Esophagus mucosa (tissue), 1 donor: ENCODE measurements around the gene ZYX. TPM values are rescaled to one million over a fixed set of nuclear protein-coding genes. Genes with fewer than 3 reads are reported as not detected.
A peak's percentile ranks its signal among the peaks of the same experiment; 100 is the strongest.
"Not testable (repeated sequence)": the region's sequence is repeated elsewhere in the genome, so short reads cannot be mapped to it uniquely, and the experiment has no call there.

Source experiments
- ATAC-seq: fragments of 200-7000 bp; cut with Tn5 transposase; one replicate; pipeline ENCODE4 v1.9.1; 2020
- total RNA-seq: library from RNA; stranded (reverse); gene quantifications from one replicate; pipeline ENCODE4 v1.2.4, GENCODE V29; 2023
- donor health status: DM: yes; HTN: yes; CAD: no.

Gene ZYX
- total RNA-seq, 1 donor from 2014 or later = 82.3 TPM

DNA sequence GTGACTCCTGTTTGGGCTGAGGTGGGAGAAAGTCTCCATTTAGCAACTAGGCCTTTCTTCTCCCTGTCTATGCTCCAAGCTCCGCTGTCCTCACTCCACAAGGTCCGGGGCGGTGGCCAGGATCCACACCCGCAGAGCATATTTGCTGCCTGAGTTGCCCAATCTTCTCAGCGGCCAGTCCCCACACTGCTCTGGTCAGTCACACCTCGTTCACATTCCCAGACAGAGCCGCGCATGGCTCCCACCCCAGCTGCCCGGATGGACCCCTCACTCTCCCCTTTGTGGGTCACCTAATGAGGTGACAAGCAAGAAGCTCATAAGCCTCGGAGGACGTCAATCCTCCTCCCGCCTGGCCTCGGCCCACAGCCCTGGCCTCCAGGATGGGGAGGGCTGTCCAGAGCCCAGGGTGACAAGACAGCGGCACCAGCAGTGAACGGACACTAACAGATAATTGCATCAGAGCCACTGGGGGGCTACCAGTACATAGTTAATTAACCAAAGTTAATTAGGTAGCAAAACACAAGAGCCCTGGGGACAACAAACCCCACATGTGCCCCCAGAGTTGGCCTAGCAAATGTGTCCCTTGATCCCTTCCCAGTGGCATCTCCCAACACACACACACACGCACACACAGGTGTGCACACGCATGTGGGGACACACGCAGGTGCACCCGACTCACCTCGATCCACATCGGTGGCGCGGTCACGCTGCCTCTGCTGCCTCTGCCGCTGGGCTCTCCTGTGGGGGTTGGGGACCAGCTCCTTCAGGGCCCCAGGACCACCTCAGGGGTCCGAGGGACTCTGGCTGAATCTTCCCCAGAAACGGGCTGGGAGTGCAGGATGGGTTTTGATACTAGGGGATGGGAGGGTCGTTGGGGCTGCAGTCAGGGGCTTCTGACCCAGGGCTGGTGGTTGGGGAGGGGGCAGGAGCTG is 15.7 kb downstream of the ZYX start:
- no peak for ATAC-seq

- no peak for ATAC-seq
Measured at GRCh38 chr7:143397710-143398530, 16.8 kb downstream of the ZYX start.

DNA sequence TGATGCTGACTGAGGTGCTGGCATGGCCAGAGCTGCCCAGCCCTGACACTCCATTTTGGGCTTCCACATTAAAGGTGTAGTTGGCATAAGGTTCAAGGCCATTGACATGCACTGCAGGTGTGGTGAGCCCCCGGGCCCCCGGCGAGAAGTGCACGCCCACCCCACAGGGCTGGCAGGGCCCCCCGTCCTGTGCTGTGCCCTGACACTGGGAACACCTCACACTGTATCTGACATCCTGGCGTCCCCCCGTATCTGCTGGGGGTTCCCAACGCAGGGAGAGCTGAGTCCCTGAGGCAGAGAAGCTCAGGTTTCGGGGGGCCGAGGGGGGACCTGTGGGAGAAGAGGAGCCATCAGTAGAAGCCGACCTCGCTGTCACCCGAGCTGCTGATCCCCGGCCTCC is 17.5 kb downstream of the ZYX start:
- ATAC-seq = no peak

DNA sequence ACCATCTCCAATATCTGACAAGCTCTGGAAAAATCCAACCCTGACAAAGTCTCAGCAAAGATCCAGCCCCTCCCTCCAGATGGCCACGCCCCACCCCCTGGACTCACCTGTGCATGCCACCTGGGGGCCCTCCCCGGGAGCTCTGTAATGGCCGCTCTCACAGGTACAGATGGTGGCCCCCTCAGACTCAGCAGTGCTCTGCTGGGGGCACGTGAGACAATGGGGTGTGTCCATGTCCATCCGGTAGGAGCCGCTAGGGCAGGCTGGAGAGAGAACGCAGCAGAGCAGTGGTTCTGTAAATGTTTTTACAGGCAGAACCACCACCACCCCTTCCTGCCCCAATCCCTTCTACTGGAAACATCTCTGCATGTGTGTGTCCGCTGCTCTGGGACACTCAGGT is 18.0 kb downstream of the ZYX start:
- ATAC-seq = peak; percentile 7

DNA sequence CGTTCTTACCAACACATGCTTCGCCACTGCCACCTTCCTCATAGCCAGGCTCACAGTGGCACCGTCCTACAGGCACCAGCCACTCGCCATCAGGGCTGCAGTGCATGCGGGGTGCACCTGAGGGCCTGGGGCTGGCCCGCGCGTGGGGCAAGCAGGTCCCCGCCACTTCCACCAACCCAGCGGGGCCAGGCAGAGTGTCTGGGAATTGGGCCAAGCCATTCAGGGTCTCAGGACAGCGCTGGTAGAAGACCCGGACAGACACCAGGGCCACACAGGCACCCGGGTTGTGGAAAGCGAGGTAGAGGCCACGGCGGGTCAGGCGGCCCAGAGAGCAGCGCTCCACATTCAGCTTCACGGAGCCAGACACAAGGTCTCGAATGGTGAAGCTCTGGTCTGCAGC is 18.5 kb downstream of the ZYX start:
- no peak for ATAC-seq

DNA sequence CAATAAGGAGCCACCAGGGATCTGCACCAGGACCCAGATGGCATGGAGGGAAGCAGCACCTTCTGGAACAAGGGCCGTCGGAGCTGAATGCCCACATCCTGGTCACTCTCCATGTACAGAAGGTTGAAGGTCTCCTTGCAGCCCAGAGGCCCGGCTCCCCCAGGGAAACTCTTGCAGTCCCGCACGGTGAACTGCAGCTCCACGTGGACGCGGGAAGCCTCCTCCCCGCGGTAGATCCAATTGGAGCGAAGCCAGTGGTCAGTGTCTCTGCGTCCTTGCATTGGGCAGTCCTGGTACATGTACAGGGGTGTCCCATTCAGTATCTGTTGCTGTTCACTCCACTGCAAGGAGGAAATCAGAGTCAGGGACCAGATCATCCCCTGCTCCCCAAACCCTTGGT is 20.1 kb downstream of the ZYX start:
- ATAC-seq = no peak

GRCh38 chr7:143402233-143402632 is 21.1 kb downstream of the ZYX start:
- not testable (repeated sequence) for ATAC-seq

DNA sequence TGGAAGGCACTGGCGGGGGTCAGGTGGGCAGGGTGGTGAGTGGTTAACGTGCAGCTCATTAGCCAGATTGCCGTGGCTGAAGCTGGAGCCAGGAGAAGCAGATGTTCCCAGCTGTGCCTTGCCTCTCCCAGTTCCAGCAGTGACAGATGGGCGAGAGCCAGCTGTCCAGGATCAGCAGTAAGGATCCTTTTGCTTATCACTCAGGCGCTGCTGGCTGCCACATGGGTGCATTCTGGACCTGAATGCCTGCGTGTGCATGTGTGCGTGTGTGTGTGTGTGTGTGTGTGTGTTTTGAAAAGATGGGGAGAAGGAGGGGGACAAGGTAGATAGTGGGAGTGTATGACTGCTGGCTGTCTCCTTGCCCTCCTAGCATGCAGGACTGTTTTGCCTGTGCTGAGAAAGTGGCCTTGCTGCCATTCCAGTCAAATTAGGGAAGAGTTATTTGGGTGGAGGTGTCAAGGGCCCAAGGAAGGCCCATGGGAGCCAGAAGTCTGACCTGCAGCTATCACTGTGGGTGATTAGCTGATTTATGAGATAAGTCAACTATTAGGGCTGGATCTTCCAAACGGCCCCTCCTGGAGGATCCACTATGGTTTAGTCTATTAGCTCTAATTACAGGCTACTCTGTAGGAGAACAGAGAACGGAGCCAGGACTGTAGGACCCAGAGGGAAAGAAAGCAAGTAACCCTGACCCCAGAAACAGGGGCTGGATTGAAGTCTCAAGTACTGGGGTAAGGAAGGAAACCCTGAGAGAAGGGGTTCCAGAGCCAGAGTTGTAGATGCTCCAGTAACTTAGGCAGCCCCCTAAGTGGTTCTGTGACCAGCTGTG is 24.2 kb downstream of the ZYX start:
- no peak for ATAC-seq

DNA sequence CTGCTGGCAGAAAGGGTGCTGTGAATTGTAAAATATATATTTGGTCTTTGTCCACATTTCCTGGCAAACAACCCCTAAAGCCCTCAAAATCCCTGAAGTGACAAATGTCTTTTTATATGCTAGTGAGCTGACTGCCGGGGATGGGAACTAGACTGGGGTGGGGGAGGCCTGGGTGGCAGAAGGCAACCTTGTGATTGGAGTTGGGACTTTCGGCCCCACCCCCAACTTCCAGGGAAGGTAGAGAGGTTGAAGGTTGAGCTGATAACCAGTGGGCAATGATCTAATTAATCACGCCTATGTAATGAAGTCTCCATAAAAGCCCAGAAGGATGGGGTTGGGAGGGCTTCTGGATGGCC is 24.8 kb downstream of the ZYX start:
- no peak for ATAC-seq

- peak; percentile 29 for ATAC-seq
Measured at GRCh38 chr7:143407287-143408251, 26.4 kb downstream of the ZYX start.

DNA sequence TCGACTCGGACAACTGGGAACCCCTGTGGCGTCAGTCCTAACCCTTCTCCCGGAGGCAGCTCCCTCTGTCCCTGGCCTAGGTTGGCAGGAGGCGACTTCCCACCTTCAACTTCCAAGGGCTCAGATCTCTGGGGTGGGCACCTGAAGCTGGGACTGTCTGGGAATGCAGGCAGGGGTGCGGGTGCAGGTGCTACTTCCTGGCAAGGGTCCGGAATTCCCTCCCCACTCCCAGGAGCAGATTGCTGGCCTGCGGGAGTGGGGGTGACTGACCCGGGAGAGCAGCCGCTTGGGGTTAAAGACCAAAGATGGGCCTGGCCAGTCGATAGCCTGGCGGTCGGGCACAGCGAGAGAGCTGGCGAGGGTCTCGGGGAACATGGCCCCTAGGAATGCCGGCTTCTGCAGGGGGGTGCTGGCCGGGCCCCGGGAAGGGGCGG is 27.1 kb downstream of the ZYX start:
- no peak for ATAC-seq

- ATAC-seq = peak; percentile 87
Measured at GRCh38 chr7:143408686-143409561, 27.8 kb downstream of the ZYX start, which contains the start of gene EPHA1. Gene EPHA1 (minus strand): TSS chr7:143408856. CDS start chr7:143408805, 51 bp downstream.

- ATAC-seq = no peak
Measured at GRCh38 chr7:143410521-143411004, 29.4 kb downstream of the ZYX start.

- ATAC-seq = no peak
Measured at GRCh38 chr7:143411976-143412708, 31.0 kb downstream of the ZYX start.

DNA sequence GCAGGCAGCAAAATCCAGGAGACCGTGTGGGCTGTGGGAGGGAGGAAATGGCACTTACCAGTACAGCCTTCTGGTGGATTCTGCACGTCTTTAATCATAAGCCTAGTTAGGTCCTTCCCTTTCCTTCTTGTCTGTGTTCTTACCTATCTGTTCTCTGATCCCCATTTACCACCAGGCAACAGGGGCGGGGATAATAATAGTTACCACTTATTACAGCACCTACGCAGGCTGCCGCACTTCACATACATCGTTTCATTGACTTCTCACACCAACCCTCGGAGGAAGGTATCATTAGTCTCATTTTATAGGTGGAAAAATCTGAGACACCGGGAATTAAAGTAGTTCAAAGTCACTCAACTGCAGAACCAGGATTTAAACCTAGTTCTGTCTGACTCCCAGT is 32.0 kb downstream of the ZYX start:
- no peak for ATAC-seq

- ATAC-seq = not testable (repeated sequence)
Measured at GRCh38 chr7:143415209-143415608, 34.1 kb downstream of the ZYX start.

GRCh38 chr7:143415742-143416397 is 34.7 kb downstream of the ZYX start:
- ATAC-seq = peak; percentile 83

- ATAC-seq = peak; percentile 62
Measured at GRCh38 chr7:143416565-143417149, 35.5 kb downstream of the ZYX start.
